HepG2 (cell line): Measurements from ENCODE around the gene PCSK7. TPM values are rescaled to one million over a fixed set of nuclear protein-coding genes. Genes with fewer than 3 reads are reported as not detected.

Experiments used
- ATAC-seq: fragments of 200-7000 bp; cut with Tn5 transposase; 3 replicates; pipeline ENCODE4 v1.9.1; 2020; ENCODE audit warnings: mild to moderate bottlenecking, moderate library complexity
- BruUV-seq: library from RNA; stranded (reverse); fragments of 400-500 nt; replicated peaks from 2 replicates; lab custom pipeline; 2021; lab: Mats Ljungman, UMichigan
- CTCF ChIA-PET: fragments of 300-600 bp; formaldehyde crosslinking; extraction: SDS; loops from one replicate; lab custom pipeline; 2021; ENCODE audit warnings: low total read pairs, inconsistent platforms, low intra/inter-chr PET ratio; lab: Yijun Ruan, JAX
- POLR2A ChIA-PET: fragments of 350-600 bp; sonication (Branson Sonifier 250); formaldehyde crosslinking; loops from one replicate; lab custom pipeline; 2020; ENCODE audit warnings: antibody characterized with exemption, inconsistent platforms; lab: Yijun Ruan, JAX
- DNase-seq: peaks from one replicate; pipeline ENCODE4 v3.0.0-alpha.2; 2015; ENCODE audit warnings: low spot score
- FAIRE-seq: peaks from 3 replicates; lab custom pipeline; 2011; peaks lifted over from hg19 to GRCh38; lab: Jason Lieb, UNC
- H2AFZ ChIP-seq: one replicate; pipeline ENCODE4 v1.6.1; 2011; ENCODE audit warnings: low read length, inconsistent platforms
- H3K27ac ChIP-seq: fragments of 300-600 bp; 3 replicates; pipeline ENCODE4 v1.8.0; 2011; ENCODE audit warnings: mixed run types, mild to moderate bottlenecking, mixed read lengths, low read length, inconsistent platforms; ENCODE audit not compliant: insufficient read depth; ENCODE audit errors: extremely low read length
- H3K27me3 ChIP-seq, 2 experiments: fragments of 200-600 bp in 1 of 2; 2 replicates in 1 of 2; 3 replicates in 1 of 2; pipeline versions ENCODE4 v1.6.0 to v1.8.0; 2011; ENCODE audit warnings: low read length in 2 of 2, mild to moderate bottlenecking in 2 of 2, moderate library complexity in 2 of 2, inconsistent platforms in 1 of 2; ENCODE audit not compliant: insufficient read depth in 2 of 2, control insufficient read depth in 1 of 2
- H3K36me3 ChIP-seq, 2 experiments: fragments of 200-600 bp in 1 of 2; replicated peaks in 1 of 2; 2 replicates in 1 of 2; 3 replicates in 1 of 2; pipeline versions ENCODE4 v1.5.1 to v1.8.0; 2011; ENCODE audit warnings: low read length in 2 of 2, inconsistent platforms in 1 of 2; ENCODE audit not compliant: insufficient read depth in 2 of 2, control insufficient read depth in 1 of 2
- H3K4me1 ChIP-seq: 2 replicates; pipeline ENCODE4 v1.5.1; 2012; ENCODE audit warnings: low read length, inconsistent platforms; ENCODE audit not compliant: insufficient read depth
- H3K4me2 ChIP-seq: 2 replicates; pipeline ENCODE4 v1.6.0; 2011; ENCODE audit warnings: low read depth, low read length, inconsistent platforms
- H3K4me3 ChIP-seq, 3 experiments: fragments of 200-600 bp in 1 of 3; sonication (generic), shearing (Covaris generic) in 1 of 3; replicated peaks in 1 of 3; 2 replicates each; pipeline ENCODE4 v1.5.1; 2011 to 2016; ENCODE audit warnings: low read length in 3 of 3, inconsistent platforms in 2 of 3, low read depth in 2 of 3, mild to moderate bottlenecking in 2 of 3, control low read depth in 1 of 3, mixed read lengths in 1 of 3; ENCODE audit not compliant: insufficient read depth in 1 of 3
- H3K79me2 ChIP-seq: one replicate; pipeline ENCODE4 v1.6.1; 2011; ENCODE audit warnings: low read length, inconsistent platforms; ENCODE audit not compliant: insufficient read depth
- H3K9ac ChIP-seq: 2 replicates; pipeline ENCODE4 v1.6.0; 2011; ENCODE audit warnings: mild to moderate bottlenecking, low read depth, low read length, inconsistent platforms; ENCODE audit not compliant: insufficient read depth
- H3K9me3 ChIP-seq: 2 replicates; pipeline ENCODE4 v1.5.1; 2012; ENCODE audit warnings: mild to moderate bottlenecking, low read length
- H4K20me1 ChIP-seq: 2 replicates; pipeline ENCODE4 v1.6.0; 2011; ENCODE audit warnings: inconsistent platforms, mild to moderate bottlenecking, low read length, moderate library complexity; ENCODE audit not compliant: insufficient read depth
- BRD4 ChIP-seq: sonication (generic); formaldehyde crosslinking; IDR thresholded peaks from 2 replicates; pipeline ENCODE4 v1.4.0; 2020; ENCODE audit warnings: missing genetic modification reagents
- MLLT10 ChIP-seq: sonication (generic); formaldehyde crosslinking; IDR thresholded peaks from 2 replicates; pipeline ENCODE4 v1.4.0; 2020; ENCODE audit warnings: missing genetic modification reagents
- NFATC3 ChIP-seq: sonication (generic); formaldehyde crosslinking; IDR thresholded peaks from 2 replicates; pipeline ENCODE4 v1.5.1; 2020; ENCODE audit warnings: mild to moderate bottlenecking, missing genetic modification reagents
- SRF ChIP-seq: IDR thresholded peaks from 2 replicates; pipeline ENCODE4 v1.6.1; 2011; ENCODE audit warnings: mild to moderate bottlenecking, low read depth, low read length, moderate library complexity
- WGBS: methylation state at CpG from one replicate; pipeline ENCODE4 v1.1.6; 2017; ENCODE audit warnings: low lambda C conversion rate; 5-methylcytosine and 5-hydroxymethylcytosine counted together
- in situ Hi-C: cut with HindIII; loops from 2 replicates; pipeline ENCODE4 v1.10.0; 2017; ENCODE audit warnings: low pct_unique_long_range_greater_than_20kb; ENCODE audit not compliant: extremely low pct_ligation_motif_present
- intact Hi-C: fragments of 100-400 bp; cut with micrococcal nuclease; formaldehyde crosslinking; loops from one replicate; pipeline ENCODE4 v1.10.0; 2022; ENCODE audit not compliant: unreplicated experiment
- polyA plus RNA-seq, 8 experiments: library from polyadenylated mRNA; depleted of rRNA in 3 of 8; stranded (reverse) in 7 of 8; unstranded in 1 of 8; fragments of >200 nt; fragmentation: Illumina TruSeq in 4 of 8; extraction: Trizol in 4 of 8; gene quantifications; 2 replicates each; pipeline versions ENCODE4 v1.2.1 to v1.2.3, GENCODE V29; 2011 to 2016; ENCODE audit warnings: low read depth in 4 of 8, missing spikeins in 1 of 8, mixed read lengths in 1 of 8; ENCODE audit not compliant: insufficient read depth in 1 of 8
- total RNA-seq, 5 experiments: library from RNA; depleted of rRNA; stranded (reverse); fragments of >200 nt; fragmentation: Illumina TruSeq; extraction: Trizol; gene quantifications; 2 replicates each; pipeline ENCODE4 v1.2.3, GENCODE V29; 2016; ENCODE audit warnings: low read depth in 1 of 5
- TF ChIP-seq, protein P1 (sequence below): sonication (generic); formaldehyde crosslinking; IDR thresholded peaks from 2 replicates; pipeline ENCODE4 v1.4.0; 2020; ENCODE audit warnings: missing genetic modification reagents, borderline replicate concordance
- TF ChIP-seq, protein P2 (sequence below): sonication (generic); formaldehyde crosslinking; IDR thresholded peaks from 2 replicates; pipeline ENCODE4 v1.9.0; 2021; ENCODE audit warnings: missing genetic modification reagents, borderline replicate concordance
- TF ChIP-seq, protein P3 (sequence below): sonication (generic); formaldehyde crosslinking; IDR thresholded peaks from 2 replicates; pipeline ENCODE4 v1.4.0; 2020; ENCODE audit warnings: missing genetic modification reagents, mild to moderate bottlenecking, borderline replicate concordance
- TF ChIP-seq, protein P4 (sequence below): sonication (generic); formaldehyde crosslinking; IDR thresholded peaks from 2 replicates; pipeline ENCODE4 v1.4.0; 2020; ENCODE audit warnings: mild to moderate bottlenecking, low read depth, missing genetic modification reagents
- TF ChIP-seq, protein P5 (sequence below): sonication (generic); formaldehyde crosslinking; IDR thresholded peaks from 2 replicates; pipeline ENCODE4 v1.4.0; 2020; ENCODE audit warnings: missing genetic modification reagents
- TF ChIP-seq, protein P6 (sequence below): sonication (generic); formaldehyde crosslinking; conservative IDR thresholded peaks from 2 replicates; pipeline ENCODE4 v1.5.0; 2020; ENCODE audit warnings: missing genetic modification reagents

The PCSK7 gene
- total and polyA plus RNA-seq, 2 of the 13 experiments (the other 11 are each of a cell fraction or from before 2014, with no cell fraction given) = 13.4 to 13.8 TPM

DNA sequence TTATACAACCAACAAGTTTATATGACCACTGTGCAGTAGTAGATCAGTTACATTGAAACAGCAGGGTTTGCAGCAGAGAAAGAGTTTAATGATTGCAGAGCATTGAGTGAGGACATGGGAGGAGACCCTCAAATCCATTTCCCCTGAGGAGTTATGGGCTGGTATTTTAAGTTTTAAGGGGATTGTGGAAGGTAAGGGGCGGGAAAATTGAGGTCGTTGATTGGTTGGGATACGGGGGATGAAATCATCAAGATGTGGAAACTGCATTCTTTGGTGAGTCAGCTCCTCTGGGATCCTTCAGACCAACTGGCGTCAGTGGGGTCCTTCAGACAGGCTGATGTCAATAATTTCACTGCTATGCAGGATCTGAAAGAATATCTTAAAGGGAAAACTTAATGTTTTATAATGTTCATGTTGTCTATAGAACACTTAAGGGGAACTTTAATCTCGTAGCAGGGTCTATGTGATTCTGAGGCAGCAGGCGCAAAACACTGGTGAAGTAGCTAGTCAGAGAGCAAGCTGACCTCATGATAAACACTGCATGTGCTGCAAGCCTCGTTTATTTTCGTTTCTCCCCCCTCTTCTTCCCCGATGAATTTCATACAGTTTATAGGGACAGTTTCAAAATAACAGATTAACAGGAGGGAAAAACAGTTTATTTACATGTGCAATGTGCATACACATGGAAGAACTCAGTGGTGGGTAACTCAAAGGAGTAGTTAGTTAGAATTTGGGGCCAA, 41.8 kb upstream of the PCSK7 start:
- DNase-seq = no peak
- WGBS = 94% methylated on average over 9 of the region's 9 CpGs
- no peak overlapping the region for H3K4me3 ChIP-seq
- peaks cover 2 to 7% of the 10 kb centered on the region in 2 experiments; a peak in 1 of 5 replicates for H3K36me3 ChIP-seq
- in situ Hi-C loops = no loop called here
- no peak for FAIRE-seq
- H3K4me1 ChIP-seq = peaks cover 24% of the 10 kb centered on the region
- no TSS peak for BruUV-seq
- H3K4me2 ChIP-seq = no peak overlapping the region
- no peaks in the 10 kb centered on the region for H3K9me3 ChIP-seq
- H3K27ac ChIP-seq = no peak overlapping the region
- ATAC-seq = no peak
- H4K20me1 ChIP-seq = no peaks in the 10 kb centered on the region
- H3K9ac ChIP-seq = no peak overlapping the region
- H3K79me2 ChIP-seq = no peaks in the 10 kb centered on the region
- intact Hi-C loops = loop anchor here (1.0 to 5.0 kb wide), 2 partner anchors 8 to 44 kb away; partner anchors contain the start of gene BACE1
- H2AFZ ChIP-seq = no peak overlapping the region
- no peaks in the 10 kb centered on the region for H3K27me3 ChIP-seq
- CTCF ChIA-PET = no interaction called here
- POLR2A ChIA-PET = no interaction called here
- TF ChIP-seq MLLT10 = no peak
- TF ChIP-seq BRD4 (CRISPR knock-in tag) = no peak
- TF ChIP-seq, protein P1, sequence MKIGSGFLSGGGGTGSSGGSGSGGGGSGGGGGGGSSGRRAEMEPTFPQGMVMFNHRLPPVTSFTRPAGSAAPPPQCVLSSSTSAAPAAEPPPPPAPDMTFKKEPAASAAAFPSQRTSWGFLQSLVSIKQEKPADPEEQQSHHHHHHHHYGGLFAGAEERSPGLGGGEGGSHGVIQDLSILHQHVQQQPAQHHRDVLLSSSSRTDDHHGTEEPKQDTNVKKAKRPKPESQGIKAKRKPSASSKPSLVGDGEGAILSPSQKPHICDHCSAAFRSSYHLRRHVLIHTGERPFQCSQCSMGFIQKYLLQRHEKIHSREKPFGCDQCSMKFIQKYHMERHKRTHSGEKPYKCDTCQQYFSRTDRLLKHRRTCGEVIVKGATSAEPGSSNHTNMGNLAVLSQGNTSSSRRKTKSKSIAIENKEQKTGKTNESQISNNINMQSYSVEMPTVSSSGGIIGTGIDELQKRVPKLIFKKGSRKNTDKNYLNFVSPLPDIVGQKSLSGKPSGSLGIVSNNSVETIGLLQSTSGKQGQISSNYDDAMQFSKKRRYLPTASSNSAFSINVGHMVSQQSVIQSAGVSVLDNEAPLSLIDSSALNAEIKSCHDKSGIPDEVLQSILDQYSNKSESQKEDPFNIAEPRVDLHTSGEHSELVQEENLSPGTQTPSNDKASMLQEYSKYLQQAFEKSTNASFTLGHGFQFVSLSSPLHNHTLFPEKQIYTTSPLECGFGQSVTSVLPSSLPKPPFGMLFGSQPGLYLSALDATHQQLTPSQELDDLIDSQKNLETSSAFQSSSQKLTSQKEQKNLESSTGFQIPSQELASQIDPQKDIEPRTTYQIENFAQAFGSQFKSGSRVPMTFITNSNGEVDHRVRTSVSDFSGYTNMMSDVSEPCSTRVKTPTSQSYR (CRISPR knock-in tag) = no peak
- TF ChIP-seq, protein P2, sequence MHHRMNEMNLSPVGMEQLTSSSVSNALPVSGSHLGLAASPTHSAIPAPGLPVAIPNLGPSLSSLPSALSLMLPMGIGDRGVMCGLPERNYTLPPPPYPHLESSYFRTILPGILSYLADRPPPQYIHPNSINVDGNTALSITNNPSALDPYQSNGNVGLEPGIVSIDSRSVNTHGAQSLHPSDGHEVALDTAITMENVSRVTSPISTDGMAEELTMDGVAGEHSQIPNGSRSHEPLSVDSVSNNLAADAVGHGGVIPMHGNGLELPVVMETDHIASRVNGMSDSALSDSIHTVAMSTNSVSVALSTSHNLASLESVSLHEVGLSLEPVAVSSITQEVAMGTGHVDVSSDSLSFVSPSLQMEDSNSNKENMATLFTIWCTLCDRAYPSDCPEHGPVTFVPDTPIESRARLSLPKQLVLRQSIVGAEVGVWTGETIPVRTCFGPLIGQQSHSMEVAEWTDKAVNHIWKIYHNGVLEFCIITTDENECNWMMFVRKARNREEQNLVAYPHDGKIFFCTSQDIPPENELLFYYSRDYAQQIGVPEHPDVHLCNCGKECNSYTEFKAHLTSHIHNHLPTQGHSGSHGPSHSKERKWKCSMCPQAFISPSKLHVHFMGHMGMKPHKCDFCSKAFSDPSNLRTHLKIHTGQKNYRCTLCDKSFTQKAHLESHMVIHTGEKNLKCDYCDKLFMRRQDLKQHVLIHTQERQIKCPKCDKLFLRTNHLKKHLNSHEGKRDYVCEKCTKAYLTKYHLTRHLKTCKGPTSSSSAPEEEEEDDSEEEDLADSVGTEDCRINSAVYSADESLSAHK (CRISPR knock-in tag) = no peak
- TF ChIP-seq, protein P3, sequence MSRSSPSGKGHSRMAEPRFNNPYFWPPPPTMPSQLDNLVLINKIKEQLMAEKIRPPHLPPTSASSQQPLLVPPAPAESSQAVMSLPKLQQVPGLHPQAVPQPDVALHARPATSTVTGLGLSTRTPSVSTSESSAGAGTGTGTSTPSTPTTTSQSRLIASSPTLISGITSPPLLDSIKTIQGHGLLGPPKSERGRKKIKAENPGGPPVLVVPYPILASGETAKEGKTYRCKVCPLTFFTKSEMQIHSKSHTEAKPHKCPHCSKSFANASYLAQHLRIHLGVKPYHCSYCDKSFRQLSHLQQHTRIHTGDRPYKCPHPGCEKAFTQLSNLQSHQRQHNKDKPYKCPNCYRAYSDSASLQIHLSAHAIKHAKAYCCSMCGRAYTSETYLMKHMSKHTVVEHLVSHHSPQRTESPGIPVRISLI (CRISPR knock-in tag) = no peak
- TF ChIP-seq, protein P4, sequence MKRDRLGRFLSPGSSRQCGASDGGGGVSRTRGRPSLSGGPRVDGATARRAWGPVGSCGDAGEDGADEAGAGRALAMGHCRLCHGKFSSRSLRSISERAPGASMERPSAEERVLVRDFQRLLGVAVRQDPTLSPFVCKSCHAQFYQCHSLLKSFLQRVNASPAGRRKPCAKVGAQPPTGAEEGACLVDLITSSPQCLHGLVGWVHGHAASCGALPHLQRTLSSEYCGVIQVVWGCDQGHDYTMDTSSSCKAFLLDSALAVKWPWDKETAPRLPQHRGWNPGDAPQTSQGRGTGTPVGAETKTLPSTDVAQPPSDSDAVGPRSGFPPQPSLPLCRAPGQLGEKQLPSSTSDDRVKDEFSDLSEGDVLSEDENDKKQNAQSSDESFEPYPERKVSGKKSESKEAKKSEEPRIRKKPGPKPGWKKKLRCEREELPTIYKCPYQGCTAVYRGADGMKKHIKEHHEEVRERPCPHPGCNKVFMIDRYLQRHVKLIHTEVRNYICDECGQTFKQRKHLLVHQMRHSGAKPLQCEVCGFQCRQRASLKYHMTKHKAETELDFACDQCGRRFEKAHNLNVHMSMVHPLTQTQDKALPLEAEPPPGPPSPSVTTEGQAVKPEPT (CRISPR knock-in tag) = no peak
- no peak for TF ChIP-seq NFATC3
- TF ChIP-seq, protein P5, sequence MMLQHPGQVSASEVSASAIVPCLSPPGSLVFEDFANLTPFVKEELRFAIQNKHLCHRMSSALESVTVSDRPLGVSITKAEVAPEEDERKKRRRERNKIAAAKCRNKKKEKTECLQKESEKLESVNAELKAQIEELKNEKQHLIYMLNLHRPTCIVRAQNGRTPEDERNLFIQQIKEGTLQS = no peak
- TF ChIP-seq, protein P6, sequence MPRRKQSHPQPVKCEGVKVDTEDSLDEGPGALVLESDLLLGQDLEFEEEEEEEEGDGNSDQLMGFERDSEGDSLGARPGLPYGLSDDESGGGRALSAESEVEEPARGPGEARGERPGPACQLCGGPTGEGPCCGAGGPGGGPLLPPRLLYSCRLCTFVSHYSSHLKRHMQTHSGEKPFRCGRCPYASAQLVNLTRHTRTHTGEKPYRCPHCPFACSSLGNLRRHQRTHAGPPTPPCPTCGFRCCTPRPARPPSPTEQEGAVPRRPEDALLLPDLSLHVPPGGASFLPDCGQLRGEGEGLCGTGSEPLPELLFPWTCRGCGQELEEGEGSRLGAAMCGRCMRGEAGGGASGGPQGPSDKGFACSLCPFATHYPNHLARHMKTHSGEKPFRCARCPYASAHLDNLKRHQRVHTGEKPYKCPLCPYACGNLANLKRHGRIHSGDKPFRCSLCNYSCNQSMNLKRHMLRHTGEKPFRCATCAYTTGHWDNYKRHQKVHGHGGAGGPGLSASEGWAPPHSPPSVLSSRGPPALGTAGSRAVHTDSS (CRISPR knock-in tag) = no peak
- TF ChIP-seq SRF = no peak
